ENCODE measurements around the gene ADGRG4. TPM values are rescaled to one million over a fixed set of nuclear protein-coding genes. Genes with fewer than 3 reads are reported as not detected.

ADGRG4 gene
- total and polyA plus RNA-seq, 2 of the 8 experiments (the other 6 are each of a cell fraction or from before 2014, with no cell fraction given) = not detected

DNA sequence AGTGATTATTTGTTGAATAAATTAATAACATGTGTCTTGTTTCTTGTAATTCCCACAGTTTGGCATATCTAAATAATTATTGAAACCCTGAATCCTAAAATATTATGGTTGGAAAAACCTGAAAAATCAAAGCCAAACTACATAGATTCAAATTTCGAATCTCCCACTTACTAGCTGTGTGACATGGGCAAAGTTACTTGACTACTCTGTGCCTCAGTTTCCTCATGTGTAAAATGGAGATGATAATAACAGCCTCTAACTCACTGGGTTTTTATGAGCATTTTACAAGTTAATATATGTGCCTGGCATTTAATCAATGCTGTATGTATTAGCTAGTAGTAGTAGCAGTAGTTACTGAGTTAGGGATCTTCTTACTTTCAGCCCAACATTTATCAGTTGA, 152.4 kb downstream of the ADGRG4 start:
- TF ChIP-seq FOSL1 (IDR thresholded peaks at IDR 0.05; ENCODE audit: insufficient read depth, low read depth, low read length) (no peak), TBP (IDR thresholded peaks at IDR 0.05; ENCODE audit: low read depth, low read length) (no peak), PHF8 (conservative IDR thresholded peaks at IDR 0.05; ENCODE audit: low read depth, low read length) (no peak), CBX5 (IDR thresholded peaks at IDR 0.05; ENCODE audit: low read depth, low read length) (no peak), CHD1 (IDR thresholded peaks at IDR 0.05; ENCODE audit: low read depth, low read length) (no peak)
- no peak overlapping the region for H4K5ac ChIP-seq (ENCODE audit: insufficient read length, low read depth, low read length)
- no peak overlapping the region for H3K23ac ChIP-seq (ENCODE audit: insufficient read length)
- no peak overlapping the region for H3K27ac ChIP-seq (ENCODE audit: low read depth, low read length)
- no peak overlapping the region for H3K18ac ChIP-seq (ENCODE audit: extremely low read depth, low read length)
- FAIRE-seq (no peak), DNase-seq (ENCODE audit: low read depth in 1 of 2, low spot score in 2 of 2) (no peak)
- H3K9ac ChIP-seq (replicated peaks in 1 of 4; ENCODE audit: extremely low read depth in 1 of 4, low read depth in 3 of 4, low read length in 3 of 4) = no peak overlapping the region
- 78% methylated on average over 1 of the region's 1 CpG; no CpG with 5 or more reads in 1 of the 2 experiments for WGBS, 2 experiments (ENCODE audit: extremely low coverage in 1 of 2, insufficient coverage in 1 of 2, insufficient read length in 1 of 2, insufficient replicate concordance in 2 of 2, low coverage in 1 of 2, low lambda C conversion rate in 2 of 2, missing lambda C conversion rate in 1 of 2)
- H2BK5ac ChIP-seq (ENCODE audit: low read depth, low read length) = no peak overlapping the region
- no peak overlapping the region for H4K91ac ChIP-seq (replicated peaks; ENCODE audit: insufficient read length, low read length)
- H3K9me3 ChIP-seq (ENCODE audit: insufficient read depth in 2 of 2, low read depth in 1 of 2, low read length in 1 of 2) = no peaks in the 10 kb centered on the region
- no peak overlapping the region for H3K4me2 ChIP-seq (ENCODE audit: insufficient read depth in 1 of 2, low read depth in 2 of 2, low read length in 2 of 2)
- no peaks in the 10 kb centered on the region for H3K27me3 ChIP-seq (replicated peaks in 1 of 4; ENCODE audit: control insufficient read depth in 3 of 4, extremely low read depth in 1 of 4, insufficient read depth in 3 of 4, low read length in 3 of 4)
- no peak overlapping the region for H2BK20ac ChIP-seq (ENCODE audit: low read length)
- H2BK120ac ChIP-seq (replicated peaks; ENCODE audit: low read depth, low read length) = no peak overlapping the region
- H3K4me3 ChIP-seq (ENCODE audit: extremely low read depth in 1 of 4, insufficient read depth in 2 of 4, low read depth in 3 of 4, low read length in 4 of 4) = no peak overlapping the region
- no peak overlapping the region for H4K8ac ChIP-seq (ENCODE audit: extremely low read depth, insufficient read depth, low read length)
- H3K14ac ChIP-seq (ENCODE audit: insufficient read length) = no peak overlapping the region
- POLR2A ChIA-PET (ENCODE audit: partially characterized antibody) = no interaction called here
- H3K79me1 ChIP-seq (ENCODE audit: low read depth, low read length) = no peaks in the 10 kb centered on the region
- no peaks in the 10 kb centered on the region for H3K36me3 ChIP-seq (ENCODE audit: control insufficient read depth in 2 of 4, insufficient read depth in 4 of 4, low read length in 3 of 4)
- H3K4ac ChIP-seq (replicated peaks; ENCODE audit: insufficient read length, low read depth, low read length) = no peak overlapping the region
- H3K79me2 ChIP-seq (ENCODE audit: control insufficient read depth in 1 of 2, insufficient read depth in 2 of 2, low read length in 2 of 2) = no peaks in the 10 kb centered on the region
- H3K23me2 ChIP-seq (ENCODE audit: low read depth, low read length) = no peaks in the 10 kb centered on the region
- no peaks in the 10 kb centered on the region for H3K4me1 ChIP-seq (replicated peaks in 1 of 4; ENCODE audit: control insufficient read depth in 3 of 4, insufficient read depth in 4 of 4, low read length in 3 of 4)
- no peak overlapping the region for H3K56ac ChIP-seq (replicated peaks; ENCODE audit: insufficient read length, low read depth, low read length)
- no peak overlapping the region for H2BK15ac ChIP-seq (ENCODE audit: low read length)
- CTCF ChIA-PET (ENCODE audit: partially characterized antibody) = no interaction called here
- no peak overlapping the region for H2BK12ac ChIP-seq (ENCODE audit: low read depth, low read length)
- H2AK5ac ChIP-seq (ENCODE audit: low read depth, low read length) = no peak overlapping the region
- H4K20me1 ChIP-seq (replicated peaks in 1 of 2; ENCODE audit: control insufficient read depth in 1 of 2, insufficient read depth in 2 of 2, low read length in 2 of 2) = no peaks in the 10 kb centered on the region
- H2AFZ ChIP-seq (ENCODE audit: low read length) = no peak overlapping the region
